Activated CD4-positive, alpha-beta T cell treated with anti-CD3 and anti-CD28 coated beads, Interleukin-10, Interleukin-2, amounts not matched to agents 100 ng/mL and 50 ng/mL, durations not matched to agents 16 hours and 8 hours (primary cell): ENCODE results near the gene SGMS2.

Experiments
- DNase-seq: peaks from one replicate; pipeline ENCODE4 v3.0.0-alpha.2; 2020

SGMS2 gene

DNA sequence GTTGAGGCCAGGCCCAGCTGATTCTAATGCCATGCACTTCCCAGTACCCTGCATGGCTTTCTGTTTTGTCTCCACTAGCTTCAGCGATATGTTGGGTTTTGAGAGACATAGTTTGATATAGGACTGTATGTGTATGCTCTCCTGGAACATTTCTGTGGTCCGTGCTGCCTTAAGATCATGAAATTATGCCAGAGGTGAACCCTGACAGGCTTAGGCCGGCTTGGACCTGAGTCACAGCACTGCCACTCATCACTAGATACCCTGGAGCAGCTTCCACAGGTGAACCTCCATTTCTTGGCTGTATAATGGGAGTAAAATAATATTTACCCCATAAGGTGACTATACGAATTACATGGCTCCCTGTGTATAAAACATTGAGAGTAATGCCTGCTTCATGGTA lies 6.4 kb downstream of the SGMS2 start:
- no peak for DNase-seq

DNA sequence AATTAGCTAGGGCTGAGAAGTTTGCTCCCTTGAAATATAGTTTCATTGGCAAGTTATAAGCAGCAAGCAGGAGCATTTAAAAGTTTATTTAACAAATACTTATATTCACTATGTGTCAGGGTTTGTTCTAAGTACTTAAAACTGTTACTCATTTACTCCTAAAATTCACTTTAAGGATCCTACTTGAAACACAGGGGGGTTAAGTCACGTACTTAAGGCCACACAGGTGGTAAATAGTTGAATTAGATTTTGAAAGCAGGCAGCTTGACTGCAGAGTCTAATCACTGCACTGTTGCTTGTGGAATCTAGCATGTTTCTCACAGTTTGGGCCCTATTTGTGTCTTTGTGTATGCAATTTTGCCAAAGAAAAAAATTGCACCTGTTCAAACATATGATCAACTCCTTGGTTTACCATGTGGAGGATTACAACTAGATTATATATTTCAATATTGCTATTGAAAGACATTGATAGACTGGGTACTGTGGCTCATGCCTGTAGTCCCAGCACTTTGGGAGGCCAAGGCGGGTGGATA lies 7.6 kb downstream of the SGMS2 start:
- no peak for DNase-seq

GRCh38 chr4:107834241-107834794 lies 9.6 kb downstream of the SGMS2 start:
- no peak for DNase-seq

GRCh38 chr4:107835406-107835805 lies 10.7 kb downstream of the SGMS2 start:
- DNase-seq = no peak

GRCh38 chr4:107837317-107837716 lies 12.6 kb downstream of the SGMS2 start:
- no peak for DNase-seq

DNA sequence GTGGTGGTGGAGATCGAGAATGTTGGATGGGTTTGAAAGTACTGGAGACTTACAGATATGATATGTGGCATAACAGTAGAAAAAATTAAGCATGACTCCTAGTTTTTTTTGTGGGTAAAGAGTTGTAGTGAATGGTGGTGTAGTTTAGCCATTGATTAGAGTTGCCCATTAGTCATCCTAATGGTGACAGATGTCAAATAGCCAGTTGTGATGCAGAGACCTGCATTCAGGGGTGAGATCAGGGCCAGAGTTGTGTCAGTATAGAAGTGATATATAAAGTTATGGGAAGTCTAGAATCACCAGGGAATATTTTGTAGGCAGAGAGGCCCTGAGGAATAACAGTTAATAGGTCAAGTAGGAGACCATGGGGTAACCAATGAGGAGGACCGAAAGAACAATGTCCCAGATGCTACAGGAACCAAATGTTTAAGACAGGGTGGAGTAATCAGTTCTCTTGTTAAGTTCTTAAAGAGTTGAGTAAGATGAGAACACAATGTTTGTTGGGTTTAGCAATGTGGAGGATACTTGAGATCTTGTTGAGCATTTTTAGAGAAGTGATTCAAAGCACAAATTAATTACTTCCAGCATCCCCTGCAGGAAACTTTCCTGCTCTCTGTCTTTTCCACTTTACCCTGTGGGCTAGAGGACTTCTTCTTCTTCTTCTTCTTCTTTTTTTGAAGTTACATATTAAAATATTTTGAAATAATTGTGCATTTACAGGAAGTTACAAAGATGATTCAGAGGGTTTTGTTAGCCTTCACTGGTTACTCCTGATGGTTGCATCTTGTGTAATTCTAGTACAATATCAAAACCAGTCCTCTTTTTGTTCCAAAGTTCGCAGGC lies 13.3 kb downstream of the SGMS2 start:
- DNase-seq = no peak

GRCh38 chr4:107838861-107839565 lies 14.3 kb downstream of the SGMS2 start:
- DNase-seq = no peak

GRCh38 chr4:107843391-107843790 lies 18.7 kb downstream of the SGMS2 start:
- no peak for DNase-seq

DNA sequence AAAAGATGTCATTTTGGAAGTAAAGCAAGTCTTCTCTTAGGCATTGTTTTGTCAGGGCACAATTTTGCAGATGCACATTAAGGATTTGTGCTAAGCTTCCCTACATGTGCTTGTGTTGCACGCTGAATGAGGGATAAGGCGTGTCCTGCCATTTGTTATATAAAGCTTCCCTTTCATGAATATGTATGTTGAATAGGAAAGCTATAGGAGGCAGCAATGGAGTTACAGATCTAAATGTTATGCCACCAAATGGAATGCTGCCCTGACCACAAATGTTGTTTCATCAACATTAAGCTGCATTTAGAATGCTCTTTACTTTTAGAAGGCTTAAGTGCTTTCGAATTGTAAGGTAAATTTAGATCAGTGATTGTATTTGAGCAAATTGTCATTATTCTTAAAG lies 20.9 kb downstream of the SGMS2 start:
- no peak for DNase-seq

DNA sequence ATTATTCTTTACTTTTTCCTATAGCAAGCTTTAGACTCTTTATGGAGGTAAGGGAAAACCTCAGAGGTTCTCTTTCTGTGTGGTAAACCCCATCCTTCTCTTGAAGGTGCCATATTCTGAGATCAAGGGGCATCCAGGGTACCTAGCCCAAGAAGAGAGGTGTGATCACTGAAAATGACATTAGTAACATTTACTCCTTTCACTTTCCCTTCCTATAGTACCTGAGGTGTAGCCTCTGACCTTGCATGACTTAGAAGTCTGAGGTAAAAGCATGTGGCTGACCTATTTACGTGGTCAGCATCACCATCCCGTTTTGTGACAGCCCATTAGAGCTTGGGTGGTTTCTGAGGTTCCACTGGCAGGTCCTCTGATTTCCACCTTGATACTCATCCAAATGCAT lies 25.7 kb downstream of the SGMS2 start:
- DNase-seq = no peak

- no peak for DNase-seq
Observed at GRCh38 chr4:107853444-107854355, 29.0 kb downstream of the SGMS2 start.

GRCh38 chr4:107854356-107855022 lies 29.8 kb downstream of the SGMS2 start:
- DNase-seq = no peak

DNA sequence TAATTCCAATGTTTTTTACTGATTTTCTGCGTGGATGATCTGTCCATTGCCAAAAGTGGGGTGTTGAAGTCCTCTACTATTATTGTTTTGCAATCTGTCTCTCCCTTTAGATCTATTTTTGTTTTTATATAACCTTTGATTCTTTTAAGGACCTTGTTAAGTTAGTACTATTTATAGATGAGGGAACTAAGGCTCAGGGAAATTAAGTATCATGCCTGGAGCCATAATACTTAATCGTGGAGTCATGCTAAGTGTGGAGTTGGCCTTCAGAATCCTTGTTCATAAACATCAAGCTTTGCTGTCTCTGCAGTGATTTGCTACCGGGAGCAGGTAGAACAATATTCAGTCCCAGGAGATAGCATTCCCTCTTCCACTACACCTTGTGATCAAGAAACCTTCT lies 31.0 kb downstream of the SGMS2 start:
- no peak for DNase-seq

- DNase-seq = no peak
Observed at GRCh38 chr4:107856901-107857300, 32.2 kb downstream of the SGMS2 start.

- DNase-seq = no peak
Observed at GRCh38 chr4:107857741-107858140, 33.0 kb downstream of the SGMS2 start.

DNA sequence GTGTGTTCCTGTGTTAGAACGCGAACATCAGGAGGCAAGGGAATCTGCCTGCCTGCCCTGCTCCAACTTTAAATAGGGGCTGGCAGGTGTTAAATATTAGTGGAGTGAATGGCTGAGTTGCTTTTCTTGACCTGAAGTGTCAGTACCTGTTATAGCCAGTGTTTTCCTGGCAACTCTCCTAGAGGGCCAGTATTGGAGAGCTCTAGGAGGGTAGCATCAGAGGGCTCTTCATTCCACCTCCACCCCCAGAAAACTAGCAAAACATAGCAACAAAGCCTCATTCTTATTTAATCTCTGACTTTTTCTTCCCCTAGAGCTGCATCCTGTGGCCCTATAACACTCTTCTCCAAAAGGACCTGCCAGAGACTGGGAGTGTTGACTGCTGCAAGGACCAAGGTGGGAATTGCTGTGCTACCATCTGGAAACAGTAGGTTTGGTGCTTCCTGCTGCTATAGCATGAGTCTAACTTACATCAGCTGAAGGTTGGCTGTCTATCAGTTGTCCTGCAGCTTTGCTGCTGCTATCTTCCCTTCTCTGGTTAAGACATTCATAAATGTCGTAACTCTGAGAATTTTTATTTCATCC lies 33.5 kb downstream of the SGMS2 start:
- DNase-seq = no peak

- peak; percentile 68 for DNase-seq
Observed at GRCh38 chr4:107862658-107863057, 37.9 kb downstream of the SGMS2 start.

DNA sequence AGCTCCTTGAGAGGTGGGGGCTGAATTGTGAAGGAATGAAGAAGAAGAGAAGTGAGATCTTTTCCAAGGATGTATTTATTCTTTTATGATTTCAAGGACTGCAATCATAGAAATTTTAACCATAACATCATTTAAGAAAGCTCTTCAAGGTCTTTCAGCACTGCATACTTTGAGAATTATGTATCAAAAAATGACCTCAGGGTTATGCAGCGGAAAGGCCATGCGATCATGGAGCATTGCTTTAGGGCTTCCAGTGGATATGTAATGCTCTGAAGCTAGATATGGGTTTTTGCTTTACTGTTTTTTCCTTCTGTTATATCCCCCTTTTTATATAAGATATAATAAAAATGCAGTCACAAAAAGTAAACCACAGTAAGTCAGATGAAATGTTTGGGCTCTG lies 38.7 kb downstream of the SGMS2 start:
- no peak for DNase-seq

- peak; percentile 20 for DNase-seq
Observed at GRCh38 chr4:107863850-107864371, 39.2 kb downstream of the SGMS2 start.

- DNase-seq = no peak
Observed at GRCh38 chr4:107866726-107867125, 42.0 kb downstream of the SGMS2 start.

GRCh38 chr4:107870236-107870635 lies 45.5 kb downstream of the SGMS2 start:
- no peak for DNase-seq
